Measurements from ENCODE around the gene TPP1. TPM values are rescaled to one million over a fixed set of nuclear protein-coding genes. Genes with fewer than 3 reads are reported as not detected.

The TPP1 gene
- total and polyA plus RNA-seq, 2 of the 13 experiments (the other 11 are each of a cell fraction or from before 2014, with no cell fraction given), result 13.9 to 74.6 TPM

- Histone ChIP-seq H3K4me2 (ENCODE audit: low read depth, low read length) (no peak overlapping the region), H3K4me1 (ENCODE audit: insufficient read depth, low read length) (peaks cover 55% of the 10 kb centered on the region), H3K36me3 (replicated peaks in 1 of 2; ENCODE audit: control insufficient read depth in 1 of 2, insufficient read depth in 2 of 2, low read length in 2 of 2) (no peaks in the 10 kb centered on the region), H3K27ac (ENCODE audit: extremely low read length, insufficient read depth, low read length) (no peak overlapping the region), H3K9ac (ENCODE audit: insufficient read depth, low read depth, low read length) (no peak overlapping the region), H3K9me3 (ENCODE audit: low read length) (no peaks in the 10 kb centered on the region), H3K4me3 (replicated peaks in 1 of 3; ENCODE audit: insufficient read depth in 1 of 3, low read depth in 2 of 3, low read length in 3 of 3) (no peak overlapping the region), H2AFZ (ENCODE audit: low read length) (no peak overlapping the region), H4K20me1 (ENCODE audit: insufficient read depth, low read length) (no peaks in the 10 kb centered on the region), H3K27me3 (ENCODE audit: control insufficient read depth in 1 of 2, insufficient read depth in 2 of 2, low read length in 2 of 2) (peaks cover 3 to 50% of the 10 kb centered on the region in 2 experiments; a peak in 3 of 5 replicates), H3K79me2 (ENCODE audit: insufficient read depth, low read length) (no peaks in the 10 kb centered on the region)
- 5% methylated on average over 4 of the region's 4 CpGs for WGBS (ENCODE audit: low lambda C conversion rate)
- in situ Hi-C loops (cut with HindIII; ENCODE audit: extremely low pct_ligation_motif_present, low pct_unique_long_range_greater_than_20kb), result no loop called here
- ChIA-PET POLR2A (interaction anchor here (0.9 kb wide), 1 partner anchor 20 kb away, joined by 4 read pairs; the partner anchor contains the start of gene TPP1), CTCF (ENCODE audit: low intra/inter-chr PET ratio, low total read pairs) (no interaction called here)
- intact Hi-C loops (cut with micrococcal nuclease; ENCODE audit: unreplicated experiment), result loop anchor here (1.0 kb wide), 1 partner anchor 107 kb away; no protein-coding TSS in a partner anchor
- no peak for FAIRE-seq
- no peak for DNase-seq (ENCODE audit: low spot score)
- BruUV-seq (replicated peaks), result no TSS peak
- ATAC-seq, result peak; percentile 26; the same call in 1 of the 3 replicates
- peak; percentile 47 for TF ChIP-seq CTCF (CRISPR knock-in tag; IDR thresholded peaks at IDR 0.05)
- no peak for TF ChIP-seq SYNCRIP (IDR thresholded peaks at IDR 0.05; ENCODE audit: insufficient read depth, low read depth, low read length)
- peak; percentile 12; the same call in 1 of the 2 replicates for TF ChIP-seq SMC3 (IDR thresholded peaks at IDR 0.05; ENCODE audit: low read length)
- no peak for TF ChIP-seq NR3C1 (CRISPR knock-in tag; IDR thresholded peaks at IDR 0.05)
- TF ChIP-seq STAG1 (CRISPR knock-in tag; IDR thresholded peaks at IDR 0.05), result peak; percentile 66
- TF ChIP-seq LRRFIP1 (CRISPR knock-in tag; conservative IDR thresholded peaks at IDR 0.05), result no peak
- TF ChIP-seq CSRNP1 (CRISPR knock-in tag; IDR thresholded peaks at IDR 0.05), result no peak
- TF ChIP-seq KMT2A (CRISPR knock-in tag; IDR thresholded peaks at IDR 0.05), result no peak
- TF ChIP-seq ATF1 (CRISPR knock-in tag; IDR thresholded peaks at IDR 0.05), result no peak
- TF ChIP-seq CCAR2 (optimal IDR thresholded peaks at IDR 0.05; ENCODE audit: low read depth, low read length), result no peak
- no peak for TF ChIP-seq ZNF530 (CRISPR knock-in tag; IDR thresholded peaks at IDR 0.05; ENCODE audit: low read depth)
- TF ChIP-seq WIZ (CRISPR knock-in tag; IDR thresholded peaks at IDR 0.05), result no peak
Observed at GRCh38 chr11:6638429-6638828, 19.2 kb upstream of the TPP1 start.

All from HepG2 (cell line).